GM19452 (cell line): ENCODE measurements around the gene PRXL2A.
A peak's percentile ranks its signal among the peaks of the same experiment; 100 is the strongest.
"Not testable (repeated sequence)": the region's sequence is repeated elsewhere in the genome, so short reads cannot be mapped to it uniquely, and the experiment has no call there.

Source experiments
- ATAC-seq: cut with Tn5 transposase; IDR thresholded peaks from one replicate; pipeline ENCODE4 v1.9.1; 2021; ENCODE audit not compliant: unreplicated experiment

PRXL2A gene

GRCh38 chr10:80408242-80409101, at the start of gene PRXL2A:
TSS of gene PRXL2A (plus strand) at chr10:80408551. CDS start at chr10:80420468, 11,917 bp downstream.
- ATAC-seq: peak; percentile 93

DNA sequence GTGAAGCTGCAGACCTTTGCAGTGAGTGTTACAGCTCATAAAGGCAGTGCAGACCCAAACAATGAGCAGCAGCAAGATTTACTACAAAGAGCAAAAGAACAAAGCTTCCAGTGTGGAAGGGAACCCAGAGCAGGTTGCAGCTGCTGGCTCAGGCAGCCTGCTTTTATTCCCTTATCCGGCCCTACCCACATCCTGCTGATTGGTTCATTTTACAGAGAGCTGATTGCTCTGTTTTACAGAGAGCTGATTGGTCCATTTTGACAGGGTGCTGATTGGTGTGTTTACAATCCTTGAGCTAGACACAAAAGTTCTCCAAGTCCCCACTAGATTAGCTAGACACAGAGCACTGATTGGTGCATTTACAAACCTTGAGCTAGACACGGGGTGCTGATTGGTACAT, 49.4 kb upstream of the PRXL2A start:
- ATAC-seq: not testable (repeated sequence)

- ATAC-seq: no peak
These were observed 48.7 kb upstream of the PRXL2A start for GRCh38 chr10:80359644-80360043.

DNA sequence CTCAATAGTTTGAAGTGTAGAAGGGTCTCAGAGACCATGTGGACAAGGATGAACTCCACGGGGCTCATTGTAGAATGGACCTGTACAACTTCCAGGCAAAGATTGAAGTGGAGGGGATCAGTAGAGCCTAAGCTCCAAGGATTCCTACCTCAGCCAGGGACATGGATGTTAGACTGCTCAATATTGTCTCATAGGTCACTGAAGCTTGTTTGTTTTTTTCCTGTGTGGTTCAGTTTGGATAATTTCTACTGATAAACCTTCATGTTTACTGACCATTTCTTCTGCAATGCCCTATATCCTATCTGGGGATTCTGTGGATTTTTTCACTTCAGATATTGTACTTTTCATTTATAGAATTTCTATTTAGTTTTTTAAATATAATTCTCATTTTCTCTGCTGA, 42.8 kb upstream of the PRXL2A start:
- ATAC-seq: no peak

- ATAC-seq: no peak
These were observed 36.9 kb upstream of the PRXL2A start for GRCh38 chr10:80371467-80371866.

DNA sequence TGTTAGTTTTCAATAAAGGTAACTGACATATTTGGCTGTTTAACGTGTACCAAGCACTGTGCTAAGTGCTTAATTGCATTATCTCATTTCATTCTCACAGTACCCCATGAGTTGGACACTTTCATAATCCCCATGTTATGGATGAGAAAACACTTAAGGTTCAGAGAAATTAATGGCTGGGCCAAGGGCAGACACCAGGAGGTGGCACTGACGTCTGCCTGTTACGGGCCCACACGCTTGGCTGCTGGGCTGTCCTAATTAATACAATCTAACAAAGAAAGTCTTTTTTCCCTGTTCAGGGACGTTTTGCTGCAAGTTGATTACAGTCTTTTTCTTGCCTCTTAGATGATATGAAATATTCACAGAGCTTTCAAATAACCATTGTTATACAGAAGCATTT, 35.7 kb upstream of the PRXL2A start:
- no peak for ATAC-seq

- no peak for ATAC-seq
These were observed 34.8 kb upstream of the PRXL2A start for GRCh38 chr10:80373502-80373901.

DNA sequence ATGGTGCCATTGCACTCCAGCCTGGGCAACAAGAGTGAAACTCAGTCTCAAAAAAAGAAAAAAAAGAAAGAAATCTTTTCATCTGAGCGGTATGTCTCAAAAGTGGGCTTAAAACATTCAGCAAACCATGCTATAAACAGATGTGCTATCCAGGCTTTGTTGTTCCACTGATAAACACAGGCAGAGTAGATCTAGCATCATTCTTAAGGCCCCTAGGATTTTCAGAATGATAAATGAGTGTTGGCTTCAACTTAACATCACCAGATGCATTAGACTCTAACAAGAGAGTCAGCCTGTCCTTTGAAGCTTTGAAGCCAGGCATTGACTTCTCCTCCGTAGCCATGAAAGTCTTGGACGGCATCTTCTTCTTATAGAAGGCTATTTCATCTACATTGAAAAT, 28.6 kb upstream of the PRXL2A start:
- no peak for ATAC-seq

GRCh38 chr10:80380185-80380584, 28.2 kb upstream of the PRXL2A start:
- no peak for ATAC-seq

DNA sequence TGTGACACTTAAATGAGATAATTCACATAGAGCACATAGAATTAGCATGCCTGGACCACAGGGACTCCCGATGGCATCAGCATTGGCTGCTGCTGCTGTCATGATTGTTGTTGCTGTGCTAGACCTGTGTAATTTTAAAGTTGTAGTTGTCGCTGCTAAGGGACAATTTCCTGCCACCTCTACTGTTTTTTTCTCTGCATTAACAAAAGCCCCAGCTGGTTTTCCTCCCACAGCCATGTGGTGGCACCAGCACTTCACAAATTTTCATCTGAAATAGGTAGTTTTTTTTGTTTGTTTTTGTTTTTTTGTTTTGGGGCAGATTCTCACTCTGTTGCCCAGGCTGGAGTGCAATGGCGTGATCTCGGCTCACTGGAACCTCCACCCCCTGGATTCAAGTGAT, 25.4 kb upstream of the PRXL2A start:
- ATAC-seq: peak; percentile 71

GRCh38 chr10:80390740-80391139, 17.6 kb upstream of the PRXL2A start:
- no peak for ATAC-seq

DNA sequence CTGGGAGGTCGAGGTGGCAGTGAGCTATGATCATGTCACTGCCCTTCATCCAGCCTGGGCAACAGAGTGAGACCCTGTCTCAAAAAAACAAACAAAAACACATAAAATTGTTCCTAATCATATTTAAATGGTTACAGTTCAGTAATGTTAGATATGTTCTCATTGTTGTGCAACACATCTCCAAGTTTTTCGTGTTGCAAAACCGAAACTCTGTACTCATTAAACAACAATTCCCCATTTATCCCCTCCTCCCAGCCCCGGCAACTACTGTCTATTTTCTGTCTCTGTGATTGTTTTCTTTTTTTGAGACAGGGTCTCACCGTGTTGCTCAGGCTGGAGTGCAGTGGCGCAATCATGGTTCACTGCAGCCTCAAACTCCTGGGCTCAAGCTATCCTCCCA, 16.1 kb upstream of the PRXL2A start:
- no peak for ATAC-seq

DNA sequence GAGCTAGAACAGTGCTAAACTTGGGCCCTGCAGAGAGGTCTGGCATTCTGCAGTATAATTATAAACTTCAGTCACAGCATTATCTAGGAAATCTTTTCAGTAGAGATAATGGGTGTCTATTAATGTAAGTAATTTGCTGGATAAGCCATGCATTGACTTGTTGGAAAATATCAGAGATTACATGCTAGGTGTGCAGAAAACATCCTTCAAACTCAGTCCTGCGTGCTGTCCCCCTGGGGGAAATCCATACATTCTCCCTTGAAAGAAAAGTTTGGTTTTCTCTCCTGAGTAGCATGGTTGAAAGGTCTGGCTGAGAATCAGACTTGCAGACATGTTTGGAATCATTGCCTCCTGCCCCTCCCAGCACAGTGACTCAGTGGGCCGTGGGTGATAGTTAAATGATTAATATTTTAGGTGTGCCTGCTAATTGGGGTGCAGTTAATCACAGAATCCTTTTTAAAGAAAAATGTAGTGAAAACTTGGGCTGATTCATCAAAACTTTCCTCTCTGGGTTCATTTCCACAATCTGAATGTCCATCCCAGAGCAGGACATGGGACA, 13.9 kb upstream of the PRXL2A start:
- no peak for ATAC-seq

GRCh38 chr10:80397014-80397413, 11.3 kb upstream of the PRXL2A start:
- ATAC-seq: no peak

GRCh38 chr10:80400136-80400804, 8.1 kb upstream of the PRXL2A start:
- no peak for ATAC-seq

DNA sequence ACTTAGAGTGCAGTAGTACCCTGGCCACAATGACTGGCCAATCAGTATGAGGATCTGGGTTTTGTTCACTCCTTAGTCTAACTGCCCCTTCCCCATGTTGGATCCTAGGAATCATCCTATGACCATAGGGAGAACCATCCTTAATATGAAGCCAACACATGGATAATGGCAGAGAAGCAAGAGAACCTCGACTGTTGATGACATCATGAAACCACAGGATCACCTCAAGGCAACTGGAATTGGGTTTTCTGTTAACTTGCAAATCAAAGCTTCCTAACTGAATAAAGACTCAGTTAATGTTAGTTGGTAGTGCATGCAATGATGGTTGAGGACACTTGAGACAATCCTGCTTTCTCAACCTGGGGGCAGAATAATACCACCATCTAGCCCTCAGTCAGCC, 3.3 kb upstream of the PRXL2A start:
- ATAC-seq: no peak

DNA sequence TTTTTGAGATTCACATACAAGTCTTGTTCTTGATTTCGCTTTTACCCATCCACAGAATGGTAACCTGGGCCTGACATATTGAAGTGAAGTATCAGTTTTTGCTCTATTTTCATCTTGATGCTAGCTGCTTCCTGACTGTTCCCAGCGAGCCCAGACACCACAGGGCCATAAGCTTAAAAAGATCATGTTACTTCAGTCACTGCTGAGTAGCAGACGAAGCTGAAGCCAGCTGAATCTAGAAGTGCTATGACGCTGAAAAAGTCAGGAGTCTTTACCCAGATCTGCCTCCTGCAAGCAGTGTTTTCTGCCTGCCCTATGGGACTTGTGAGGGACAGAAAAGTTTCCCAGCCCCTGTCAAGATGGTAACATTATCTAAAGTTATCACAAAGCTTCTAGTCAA, 2.7 kb upstream of the PRXL2A start:
- ATAC-seq: no peak

GRCh38 chr10:80406204-80406603, 2.1 kb upstream of the PRXL2A start:
- no peak for ATAC-seq

DNA sequence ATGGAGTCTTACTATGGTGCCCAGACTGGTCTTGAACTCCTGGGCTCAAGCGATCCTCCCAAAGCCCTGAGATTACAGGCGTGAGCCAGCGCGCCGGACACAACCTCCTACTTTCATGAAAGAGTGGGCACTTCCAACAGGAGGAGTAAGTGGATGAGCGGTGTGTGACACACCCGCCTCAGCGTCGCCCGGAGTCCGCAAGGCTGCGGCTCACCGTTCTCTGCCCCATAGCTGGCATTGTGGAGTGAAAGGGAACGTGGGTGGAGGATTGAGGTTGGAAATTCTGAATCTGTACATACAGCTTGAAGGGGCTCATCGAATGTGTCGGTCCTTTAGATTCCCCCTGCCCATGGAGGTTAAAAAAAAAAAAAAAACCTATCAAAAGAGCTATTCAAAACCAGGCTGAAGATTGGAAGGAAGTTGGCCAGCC, 524 bp upstream of the PRXL2A start:
- peak; percentile 35 for ATAC-seq

GRCh38 chr10:80409121-80409520, 770 bp downstream of the PRXL2A start:
- no peak for ATAC-seq

DNA sequence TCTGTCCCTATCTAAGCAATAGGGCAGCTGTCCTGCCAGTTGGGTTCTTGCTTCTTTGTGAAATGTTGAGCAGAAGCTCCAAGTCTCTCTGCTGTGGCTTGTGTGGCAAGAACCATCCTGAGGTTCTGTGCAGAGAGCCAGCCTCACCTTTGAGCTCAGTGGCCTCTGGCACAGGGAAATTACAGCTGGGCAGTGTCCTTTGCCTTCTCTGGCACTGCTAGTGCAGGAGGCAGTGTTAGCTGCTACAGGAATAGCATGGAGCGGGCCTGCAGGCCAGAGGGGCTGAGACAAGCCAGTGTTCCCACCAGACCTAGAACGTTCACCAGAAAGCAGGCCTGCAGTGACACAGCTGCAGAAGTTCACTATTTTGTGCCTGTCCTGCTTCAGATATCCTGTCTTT, 1.8 kb downstream of the PRXL2A start:
- ATAC-seq: no peak

- ATAC-seq: no peak
These were observed 2.3 kb downstream of the PRXL2A start for GRCh38 chr10:80410578-80411145.
